Stimulated activated CD4-positive, alpha-beta T cell treated with anti-CD3 and anti-CD28 coated beads, Interleukin-12 subunit alpha, Interleukin-12 subunit beta, amount 100 ng/mL, for 4 hours (primary cell): Measurements from ENCODE around the gene SULT1A3.
A peak's percentile ranks its signal among the peaks of the same experiment; 100 is the strongest.
"Not testable (repeated sequence)": the region's sequence is repeated elsewhere in the genome, so short reads cannot be mapped to it uniquely, and the experiment has no call there.

Source experiments
- DNase-seq: peaks from one replicate; pipeline ENCODE4 v3.0.0-alpha.2; 2020

Gene SULT1A3

DNA sequence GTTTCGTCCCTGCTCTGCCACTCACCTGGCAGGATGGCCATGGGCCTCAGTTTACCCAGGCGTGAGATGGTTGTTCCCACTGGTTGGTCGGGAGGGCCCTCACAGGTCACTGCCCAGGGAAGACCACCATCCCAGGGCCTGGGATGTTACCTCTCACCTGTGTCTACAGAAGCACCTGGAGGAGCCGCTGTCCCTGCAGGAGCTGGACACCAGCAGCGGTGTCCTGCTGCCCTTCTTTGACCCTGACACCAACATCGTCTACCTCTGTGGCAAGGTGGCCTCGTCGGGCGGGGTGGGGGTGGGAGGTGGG, 11.5 kb upstream of the SULT1A3 start:
- DNase-seq = no peak

DNA sequence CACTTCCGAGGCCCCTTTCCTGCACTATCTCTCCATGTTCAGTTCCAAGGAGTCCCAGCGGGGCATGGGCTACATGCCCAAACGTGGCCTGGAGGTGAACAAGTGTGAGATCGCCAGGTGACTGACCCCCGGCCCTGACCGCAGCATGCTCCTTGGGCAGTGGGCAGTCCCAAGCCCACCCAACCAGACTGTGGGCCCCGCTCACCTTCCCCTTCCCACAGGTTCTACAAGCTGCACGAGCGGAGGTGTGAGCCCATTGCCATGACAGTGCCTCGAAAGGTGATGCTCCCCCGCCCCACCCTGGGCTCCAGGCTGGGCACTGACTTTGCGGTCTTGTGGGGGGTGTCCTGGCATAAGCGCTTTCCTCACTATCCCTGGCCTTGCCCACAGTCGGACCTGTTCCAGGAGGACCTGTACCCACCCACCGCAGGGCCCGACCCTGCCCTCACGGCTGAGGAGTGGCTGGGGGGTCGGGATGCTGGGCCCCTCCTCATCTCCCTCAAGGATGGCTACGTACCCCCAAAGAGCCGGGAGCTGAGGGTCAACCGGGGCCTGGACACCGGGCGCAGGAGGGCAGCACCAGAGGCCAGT, 11.0 kb upstream of the SULT1A3 start:
- peak; percentile 14 for DNase-seq

DNA sequence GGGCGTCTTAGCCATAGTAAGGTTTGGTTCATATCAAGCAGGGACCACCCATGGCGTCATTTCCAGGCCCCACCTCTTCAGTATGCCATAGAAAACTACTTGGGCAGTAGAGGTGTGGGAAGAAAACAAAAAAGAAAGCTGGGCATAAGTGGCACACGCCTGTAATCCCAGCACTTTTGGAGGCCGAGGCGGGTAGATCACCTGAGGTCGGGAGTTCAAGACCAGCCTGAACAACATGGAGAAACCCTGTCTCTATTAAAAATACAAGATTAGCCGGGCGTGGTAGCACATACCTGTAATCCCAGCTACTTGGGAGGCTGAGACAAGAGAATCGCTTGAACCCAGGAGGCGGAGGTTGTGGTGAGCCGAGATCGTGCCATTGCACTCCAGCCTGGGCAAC, 7.9 kb upstream of the SULT1A3 start:
- not testable (repeated sequence) for DNase-seq

DNA sequence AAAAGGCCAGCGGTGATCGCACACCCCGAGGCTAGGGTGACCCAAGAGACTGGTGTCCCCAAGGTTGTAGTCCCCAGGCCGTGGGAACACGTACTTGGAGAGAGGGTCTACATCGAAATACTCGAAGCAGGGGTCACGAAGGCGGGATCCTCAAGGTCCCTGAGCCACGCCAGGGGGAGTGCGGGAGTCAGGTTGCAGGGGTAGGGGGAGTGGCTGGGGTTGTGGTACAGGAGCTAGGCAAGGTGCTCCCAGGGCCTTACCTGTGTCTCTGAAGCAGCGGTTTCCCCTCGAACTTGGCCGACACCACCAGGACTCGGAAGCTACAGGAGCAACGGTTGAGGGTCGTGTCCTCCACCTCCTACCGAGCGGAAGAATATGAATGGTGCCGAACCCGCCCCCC, 6.0 kb upstream of the SULT1A3 start:
- not testable (repeated sequence) for DNase-seq

DNA sequence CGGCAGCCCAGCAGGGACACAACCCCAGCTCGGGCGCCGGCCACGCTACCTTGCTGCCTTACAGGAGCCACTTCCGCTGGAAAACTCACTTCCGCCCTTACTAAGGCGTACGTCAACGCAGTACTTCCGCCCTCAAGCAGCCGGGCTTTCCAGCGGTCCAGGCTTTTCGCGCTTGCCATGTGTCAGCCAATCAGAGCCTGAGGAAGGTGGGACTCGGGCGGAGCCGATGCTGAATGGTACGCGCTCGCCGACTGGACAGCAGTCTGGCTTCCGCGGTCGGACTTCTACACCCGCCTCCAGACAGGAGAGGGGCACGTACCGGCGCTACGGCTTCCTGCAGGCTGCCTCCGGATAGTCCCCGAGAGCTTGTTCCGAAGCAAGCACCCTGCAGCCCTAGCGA, 5.4 kb upstream of the SULT1A3 start, which contains the start of the genes BOLA2B and SLX1A:
TSS of gene BOLA2B (minus strand) at position 52 of the 400 bp plus-strand sequence. CDS start 71 bp downstream, outside the sequence.
TSS of gene SLX1A (plus strand) at position 261 of the 400 bp plus-strand sequence. CDS start 210 bp downstream, outside the sequence.
- DNase-seq = not testable (repeated sequence)

DNA sequence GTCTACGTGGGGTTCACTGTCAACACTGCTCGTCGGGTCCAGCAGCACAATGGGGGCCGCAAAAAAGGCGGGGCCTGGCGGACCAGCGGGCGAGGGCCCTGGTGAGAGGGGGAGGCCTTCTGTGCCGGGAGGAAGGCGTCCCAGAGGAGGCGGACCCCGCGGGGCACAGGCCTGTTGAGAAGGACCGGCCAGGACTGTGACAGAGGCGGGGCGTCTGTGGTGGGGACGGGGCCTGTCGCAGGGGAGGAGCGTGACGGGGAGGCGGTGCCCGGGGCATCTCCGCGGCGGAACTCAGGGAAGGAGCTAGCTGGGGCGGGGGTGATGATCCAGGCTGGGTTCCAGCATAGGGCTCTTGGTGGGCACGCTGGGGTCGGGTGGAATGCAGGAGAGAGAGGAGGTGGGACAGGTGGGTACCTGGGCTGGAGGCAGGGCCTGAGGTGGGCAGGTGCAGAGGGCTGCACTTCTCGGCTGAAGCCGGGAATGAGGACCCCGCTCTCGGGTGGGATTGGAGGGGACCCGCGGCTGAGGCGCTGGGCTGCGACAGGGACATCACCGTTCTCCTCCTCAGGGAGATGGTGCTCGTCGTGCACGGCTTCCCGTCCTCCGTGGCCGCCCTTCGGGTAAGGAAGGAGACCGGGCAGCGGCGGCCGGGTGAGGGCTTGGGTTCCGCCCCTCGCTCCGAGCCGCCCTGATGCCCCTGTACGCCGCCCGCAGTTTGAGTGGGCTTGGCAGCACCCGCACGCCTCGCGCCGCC, 4.7 kb upstream of the SULT1A3 start:
- DNase-seq = not testable (repeated sequence)

DNA sequence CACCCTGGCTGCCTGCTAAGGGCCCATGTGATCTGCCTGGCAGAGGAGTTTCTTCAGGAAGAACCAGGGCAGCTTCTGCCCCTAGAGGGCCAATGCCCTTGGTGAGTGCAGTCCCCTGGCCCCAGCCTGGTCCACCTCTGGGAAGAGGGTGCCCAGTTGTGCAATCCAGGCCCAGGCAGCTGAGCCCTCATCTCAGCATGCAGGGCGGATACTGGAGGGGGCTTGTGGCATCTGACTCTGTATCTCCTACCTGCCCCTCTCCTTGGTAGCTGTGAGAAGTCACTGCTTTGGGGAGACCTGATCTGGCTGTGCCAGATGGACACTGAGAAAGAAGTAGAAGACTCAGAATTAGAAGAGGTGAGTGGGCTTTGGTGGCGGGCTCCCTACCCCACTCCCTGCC, 2.1 kb upstream of the SULT1A3 start:
- not testable (repeated sequence) for DNase-seq

DNA sequence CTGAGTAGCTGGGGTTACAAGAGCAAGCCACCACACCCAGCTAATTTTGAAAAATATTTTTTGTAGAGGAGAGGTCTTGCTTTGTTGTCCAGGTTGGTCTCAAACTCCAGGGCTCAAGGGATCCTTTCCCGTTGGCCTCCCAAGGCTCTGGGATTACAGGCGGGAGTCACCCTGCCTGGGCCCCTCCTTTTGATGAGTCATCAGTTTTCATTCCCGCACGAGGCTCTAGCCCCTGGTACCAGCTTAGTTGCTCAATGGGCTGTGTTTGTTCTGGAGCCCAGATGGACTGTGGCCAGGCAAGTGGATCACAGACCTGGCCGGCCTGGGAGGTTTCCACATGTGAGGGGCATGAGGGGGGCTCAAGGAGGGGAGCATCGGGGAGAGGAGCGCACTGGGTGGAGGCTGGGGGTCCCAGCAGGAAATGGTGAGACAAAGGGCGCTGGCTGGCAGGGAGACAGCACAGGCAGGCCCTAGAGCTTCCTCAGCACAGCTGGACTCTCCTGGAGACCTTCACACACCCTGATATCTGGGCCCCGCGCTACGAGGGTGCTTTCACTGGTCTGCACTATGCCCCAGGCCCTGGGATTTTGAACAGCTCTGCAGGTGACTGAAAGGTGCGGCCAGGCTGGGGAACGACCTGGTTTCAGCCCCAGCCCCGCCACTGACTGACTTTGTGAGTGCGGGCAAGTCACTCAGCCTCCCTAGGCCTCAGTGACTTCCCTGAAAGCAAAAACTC, 721 bp downstream of the SULT1A3 start:
- not testable (repeated sequence) for DNase-seq

DNA sequence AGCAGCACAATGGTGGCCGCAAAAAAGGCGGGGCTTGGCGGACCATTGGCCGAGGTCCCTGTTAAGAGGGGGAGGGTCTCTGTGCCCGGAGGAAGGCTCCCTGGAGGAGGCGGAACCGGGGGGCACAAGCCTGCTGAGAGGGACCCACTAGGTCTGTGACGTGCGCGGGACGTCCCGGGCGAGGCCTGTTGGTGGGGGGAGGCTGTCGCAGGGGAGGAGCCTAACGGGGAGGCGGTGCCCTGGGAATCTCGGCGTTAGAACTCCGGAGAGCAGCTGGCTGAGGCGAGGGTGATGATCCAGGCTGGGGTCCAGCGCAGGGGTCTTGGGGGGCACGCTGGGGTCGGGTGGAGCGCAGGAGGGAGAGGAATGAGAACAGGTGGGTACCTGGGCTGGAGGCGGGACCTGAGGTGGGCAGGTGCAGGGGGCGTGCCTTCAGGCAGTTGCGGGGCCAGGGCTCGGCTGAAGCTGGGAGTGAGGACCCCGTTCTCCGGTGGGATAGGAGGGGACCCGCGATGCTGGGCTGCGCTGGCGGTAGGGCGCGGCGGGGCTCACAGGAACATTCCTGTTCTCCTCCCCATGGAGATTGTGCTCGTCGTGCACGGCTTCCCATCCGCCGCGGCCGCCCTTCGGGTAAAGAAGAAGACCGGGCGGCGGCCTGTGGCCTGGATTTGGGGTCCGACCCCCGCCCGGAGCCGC, 6.6 kb downstream of the SULT1A3 start:
- not testable (repeated sequence) for DNase-seq

DNA sequence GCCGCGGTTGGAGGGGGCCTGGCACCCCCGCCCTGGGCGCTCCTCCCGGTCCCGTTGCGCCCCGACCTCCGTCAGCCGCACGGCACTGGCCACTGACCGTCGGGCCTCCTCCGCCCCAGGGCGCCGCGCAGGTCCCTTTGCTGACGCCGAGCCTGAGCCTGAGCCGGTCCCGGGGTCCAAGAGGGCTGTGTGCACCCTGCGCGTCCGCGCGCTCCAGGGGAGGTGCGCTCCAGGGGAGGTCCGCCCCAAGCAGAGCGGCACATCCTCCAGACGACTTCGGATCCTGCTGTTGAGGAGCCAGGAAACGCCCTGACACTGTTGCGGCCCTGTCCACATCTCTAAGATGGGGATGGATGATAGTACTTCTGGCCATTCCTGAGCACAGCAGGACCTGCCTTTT, 7.2 kb downstream of the SULT1A3 start:
- not testable (repeated sequence) for DNase-seq

DNA sequence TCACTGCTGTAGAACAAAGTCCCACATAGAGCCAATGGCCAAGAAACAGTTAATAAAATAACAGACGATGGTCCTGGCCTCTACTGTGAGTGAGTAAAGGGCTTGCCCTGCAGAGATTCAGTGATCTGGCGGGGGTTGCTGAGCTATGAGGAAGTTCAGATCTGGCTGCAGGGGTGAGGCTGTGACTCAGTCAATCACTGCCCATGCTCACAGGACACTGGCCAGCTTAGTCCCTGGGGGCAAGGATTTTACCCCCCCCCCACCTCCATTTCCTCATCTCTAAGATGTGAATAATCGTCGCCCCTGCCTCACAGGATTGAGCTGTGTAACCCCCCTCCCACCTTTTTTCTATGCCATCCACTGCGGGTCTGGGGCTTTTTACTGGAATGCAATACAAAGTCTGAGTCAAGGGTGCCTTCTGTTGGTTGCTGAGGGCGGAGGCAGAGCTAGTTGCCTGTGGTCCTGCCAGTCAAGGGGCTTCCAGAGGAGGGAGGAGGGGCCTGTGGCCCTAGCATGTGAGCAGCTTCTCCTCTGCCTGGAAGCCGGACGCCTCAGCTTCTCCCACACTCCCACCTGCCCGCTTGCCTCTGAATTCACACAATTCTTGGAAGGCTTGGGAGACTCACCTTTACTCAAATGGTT, 8.1 kb downstream of the SULT1A3 start:
- DNase-seq = not testable (repeated sequence)

DNA sequence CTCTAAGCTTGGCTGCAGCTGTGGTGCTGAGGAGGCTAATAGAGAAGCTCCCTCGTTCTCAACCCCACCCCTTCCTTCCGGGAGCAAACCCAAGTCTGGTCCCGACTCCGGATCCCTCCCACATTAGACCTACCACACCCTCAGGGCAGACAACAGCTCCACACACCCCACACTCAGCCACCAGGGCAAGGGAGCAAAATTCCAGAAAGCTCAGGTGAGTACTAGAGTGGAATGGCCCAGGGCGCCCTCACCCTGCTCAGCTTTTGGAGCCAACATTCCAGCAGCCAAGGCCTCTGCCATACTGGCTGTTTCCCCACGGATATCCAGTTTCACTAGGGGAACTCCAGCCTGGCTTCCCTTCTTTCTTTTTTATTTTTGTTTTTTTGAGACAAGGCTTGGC, 10.0 kb downstream of the SULT1A3 start:
- not testable (repeated sequence) for DNase-seq

DNA sequence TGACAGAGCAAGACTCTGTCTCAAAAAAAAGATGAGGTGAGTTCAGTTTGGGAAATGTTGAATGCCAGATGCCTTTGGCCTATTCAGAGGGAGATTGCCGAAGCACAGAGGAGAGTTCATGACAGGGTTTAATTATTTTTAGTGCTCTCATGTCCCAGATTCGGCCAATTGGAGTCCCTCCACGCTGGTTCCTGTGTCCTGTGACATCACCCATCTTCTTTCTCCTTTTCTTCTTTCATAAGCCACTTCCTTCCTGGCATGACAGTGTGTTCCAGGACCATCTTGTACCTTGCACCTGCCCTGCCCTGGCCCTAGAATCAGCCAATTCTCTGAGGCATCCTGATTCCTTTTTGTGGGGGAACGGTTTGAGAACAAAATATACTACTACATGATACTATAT, 12.4 kb downstream of the SULT1A3 start:
- DNase-seq = not testable (repeated sequence)

DNA sequence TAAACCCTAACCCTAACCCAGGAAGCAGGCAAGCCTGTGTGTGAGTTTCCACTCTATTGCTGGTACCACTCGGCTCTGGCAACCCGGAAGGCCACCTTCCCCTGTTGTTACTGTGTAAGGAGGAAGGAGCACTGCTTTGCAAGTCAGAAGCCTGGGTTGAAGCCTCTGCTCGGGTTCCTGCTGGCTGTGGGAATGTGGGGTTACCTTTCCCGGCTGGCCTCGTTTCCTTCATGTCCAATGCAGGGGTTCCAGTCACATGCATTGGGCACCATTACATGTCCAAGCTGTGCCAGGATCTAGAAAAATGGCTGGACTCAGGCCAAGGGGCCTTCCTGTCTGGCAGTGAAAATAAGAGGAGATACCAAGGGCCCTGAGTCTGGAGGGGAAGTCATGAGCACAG, 18.0 kb downstream of the SULT1A3 start:
- DNase-seq = not testable (repeated sequence)

DNA sequence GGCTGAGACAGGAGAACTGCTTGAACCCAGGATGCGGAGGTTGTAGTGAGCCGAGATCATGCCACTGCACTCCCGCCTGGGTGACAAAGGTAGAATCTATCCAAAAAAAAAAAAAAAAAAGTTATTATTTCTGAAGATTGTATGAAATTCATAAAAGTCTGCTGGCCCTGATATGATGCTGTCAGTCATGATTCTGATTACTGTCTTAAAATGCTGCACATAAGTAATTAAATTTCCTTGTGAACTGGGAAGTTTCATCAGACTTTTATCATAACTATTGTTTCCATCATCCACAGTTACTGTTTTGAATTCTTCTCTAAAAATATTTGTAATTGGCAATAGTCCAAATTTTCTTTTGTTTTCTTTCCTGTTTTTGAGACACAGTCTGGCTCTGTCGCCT, 49.3 kb downstream of the SULT1A3 start, which contains the start of gene NPIPB13:
TSS of gene NPIPB13 (minus strand) at position 101 of the 400 bp plus-strand sequence. CDS start 2,906 bp downstream, outside the sequence.
- DNase-seq = not testable (repeated sequence)
